NCI-H146 treated with DMSO at 0.1 percent for 48 hours (cell line): Measurements from ENCODE around the gene HAVCR1.
"Not testable (repeated sequence)": the region's sequence is repeated elsewhere in the genome, so short reads cannot be mapped to it uniquely, and the experiment has no call there.

Source experiments
- DNase-seq: peaks from one replicate; lab custom pipeline; 2025; ENCODE audit not compliant: unreplicated experiment; lab: John Stamatoyannopoulos, UW

HAVCR1 gene

GRCh38 chr5:157059093-157059539 lies at the start of gene HAVCR1:
Gene HAVCR1, minus strand, starts transcription at chr5:157059116. Its CDS starts 1,173 bp downstream, at chr5:157057943.
- no peak for DNase-seq

GRCh38 chr5:157107508-157107907 lies 48.6 kb upstream of the HAVCR1 start:
- DNase-seq = no peak

- no peak for DNase-seq
These were observed 47.9 kb upstream of the HAVCR1 start for GRCh38 chr5:157106630-157107461.

- no peak for DNase-seq
These were observed 41.3 kb upstream of the HAVCR1 start for GRCh38 chr5:157100140-157100679.

- DNase-seq = no peak
These were observed 29.6 kb upstream of the HAVCR1 start for GRCh38 chr5:157088342-157088990.

GRCh38 chr5:157086751-157087359 lies 27.9 kb upstream of the HAVCR1 start:
- DNase-seq = no peak

- DNase-seq = no peak
These were observed 27.0 kb upstream of the HAVCR1 start for GRCh38 chr5:157085930-157086329.

- no peak for DNase-seq
These were observed 21.4 kb upstream of the HAVCR1 start for GRCh38 chr5:157080286-157080685.

- no peak for DNase-seq
These were observed 17.6 kb upstream of the HAVCR1 start for GRCh38 chr5:157076558-157076957.

- no peak for DNase-seq
These were observed 13.6 kb upstream of the HAVCR1 start for GRCh38 chr5:157072508-157072907.

- no peak for DNase-seq
These were observed 11.0 kb upstream of the HAVCR1 start for GRCh38 chr5:157069949-157070348.

- no peak for DNase-seq
These were observed 9.9 kb upstream of the HAVCR1 start for GRCh38 chr5:157068785-157069184.

- DNase-seq = no peak
These were observed 9.4 kb upstream of the HAVCR1 start for GRCh38 chr5:157068339-157068738.

- no peak for DNase-seq
These were observed 8.1 kb upstream of the HAVCR1 start for GRCh38 chr5:157067005-157067404.

- no peak for DNase-seq
These were observed 7.2 kb upstream of the HAVCR1 start for GRCh38 chr5:157066080-157066479.

GRCh38 chr5:157063776-157064430 lies 5.0 kb upstream of the HAVCR1 start:
- DNase-seq = no peak

GRCh38 chr5:157059891-157060290 lies 975 bp upstream of the HAVCR1 start:
- no peak for DNase-seq

GRCh38 chr5:157057459-157058370 lies 1.2 kb downstream of the HAVCR1 start:
- DNase-seq = no peak

- not testable (repeated sequence) for DNase-seq
These were observed 2.1 kb downstream of the HAVCR1 start for GRCh38 chr5:157056848-157057247.

- no peak for DNase-seq
These were observed 7.2 kb downstream of the HAVCR1 start for GRCh38 chr5:157051604-157052245.
